HCT116 (cell line): ENCODE data around the gene MCF2L2. TPM values are rescaled to one million over a fixed set of nuclear protein-coding genes. Genes with fewer than 3 reads are reported as not detected.

Experiments used
- ATAC-seq: fragments of 200-7000 bp; cut with Tn5 transposase; 2 replicates; pipeline ENCODE4 v1.9.1; 2020; ENCODE audit warnings: mild to moderate bottlenecking, moderate library complexity
- BruUV-seq: library from RNA; stranded (reverse); fragments of 400-500 nt; replicated peaks from 2 replicates; lab custom pipeline; 2021; lab: Mats Ljungman, UMichigan
- CTCF ChIA-PET: fragments of 300-600 bp; sonication (Branson Sonifier 250); formaldehyde crosslinking; loops from one replicate; lab custom pipeline; 2021; ENCODE audit warnings: antibody characterized with exemption; lab: Charles Lee
- POLR2A ChIA-PET: fragments of 300-600, 350-600 bp; sonication (Branson Sonifier 250); formaldehyde crosslinking; loops from one replicate; lab custom pipeline; 2021; ENCODE audit warnings: antibody characterized with exemption; lab: Charles Lee
- RAD21 ChIA-PET, 2 experiments: fragments of 300-600 bp; sonication (Branson Sonifier 250); formaldehyde crosslinking; loops; one replicate each; lab custom pipeline; 2023; ENCODE audit warnings: low total read pairs in 2 of 2; ENCODE audit not compliant: uncharacterized antibody in 2 of 2, unreplicated experiment in 2 of 2, low non-redundant PET in 1 of 2; lab: Charles Lee
- DNase-seq: peaks from one replicate; pipeline ENCODE4 v3.0.0-alpha.2; 2010; ENCODE audit warnings: low read depth, low spot score
- H2AFZ ChIP-seq: fragments of 200-600 bp; shearing (Covaris generic), sonication (generic); 2 replicates; pipeline ENCODE4 v1.6.1; 2017; ENCODE audit warnings: low read depth, mixed run types, mixed read lengths, antibody characterized with exemption, low read length; ENCODE audit not compliant: poor library complexity, severe bottlenecking
- H3K27ac ChIP-seq: 2 replicates; pipeline ENCODE4 v1.5.1; 2012; ENCODE audit warnings: low read depth, low read length
- H3K27me3 ChIP-seq: fragments of 200-600 bp; sonication (generic); 2 replicates; pipeline ENCODE4 v1.6.1; 2016; ENCODE audit warnings: mixed run types, low read length, mixed read lengths; ENCODE audit not compliant: insufficient read depth
- H3K36me3 ChIP-seq, 2 experiments: fragments of 200-500 bp in 1 of 2; fragments of 200-600 bp in 1 of 2; sonication (Bioruptor generic) in 1 of 2; sonication (generic) in 1 of 2; 2 replicates each; pipeline versions ENCODE4 v1.5.1 to v1.6.1; 2014 to 2016; ENCODE audit warnings: low read length in 2 of 2, inconsistent platforms in 1 of 2, mixed read lengths in 1 of 2, mixed run types in 1 of 2; ENCODE audit not compliant: insufficient read depth in 2 of 2, control insufficient read depth in 1 of 2
- H3K4me1 ChIP-seq, 2 experiments: fragments of 200-600 bp in 1 of 2; sonication (generic) in 1 of 2; 2 replicates each; pipeline versions ENCODE4 v1.5.1 to v1.6.1; 2012 to 2017; ENCODE audit warnings: low read length in 2 of 2, inconsistent platforms in 1 of 2, mild to moderate bottlenecking in 1 of 2, mixed read lengths in 1 of 2, mixed run types in 1 of 2, moderate library complexity in 1 of 2; ENCODE audit not compliant: insufficient read depth in 2 of 2, control insufficient read depth in 1 of 2
- H3K4me2 ChIP-seq: fragments of 200-600 bp; sonication (generic); 2 replicates; pipeline ENCODE4 v1.6.1; 2017; ENCODE audit warnings: mixed run types, low read length, mixed read lengths
- H3K4me3 ChIP-seq, 2 experiments: fragments of 200-600 bp in 1 of 2; sonication (generic) in 1 of 2; replicated peaks in 1 of 2; 2 replicates each; pipeline ENCODE4 v1.5.1; 2011 to 2016; ENCODE audit warnings: low read length in 2 of 2, control low read depth in 1 of 2, low read depth in 1 of 2, mild to moderate bottlenecking in 1 of 2, mixed read lengths in 1 of 2, mixed run types in 1 of 2
- H3K79me2 ChIP-seq: fragments of 200-600 bp; sonication (generic); 2 replicates; pipeline ENCODE4 v1.6.1; 2017; ENCODE audit warnings: mild to moderate bottlenecking, mixed run types, low read length, moderate library complexity, mixed read lengths; ENCODE audit not compliant: insufficient read depth
- H3K9ac ChIP-seq: fragments of 200-600 bp; sonication (generic); 2 replicates; pipeline ENCODE4 v1.6.1; 2016; ENCODE audit warnings: low read length, mixed read lengths
- H3K9me2 ChIP-seq: fragments of 200-600 bp; sonication (generic), shearing (Covaris generic); 2 replicates; pipeline ENCODE4 v1.6.1; 2017; ENCODE audit warnings: mixed run types, mild to moderate bottlenecking, moderate library complexity; ENCODE audit not compliant: insufficient read depth
- H3K9me3 ChIP-seq, 2 experiments: fragments of 200-500 bp in 1 of 2; fragments of 200-600 bp in 1 of 2; sonication (Bioruptor generic) in 1 of 2; sonication (generic) in 1 of 2; 2 replicates each; pipeline ENCODE4 v1.6.1; 2014 to 2017; ENCODE audit warnings: low read length in 2 of 2, mixed read lengths in 2 of 2, inconsistent platforms in 1 of 2, low read depth in 1 of 2, mild to moderate bottlenecking in 1 of 2, mixed run types in 1 of 2, moderate library complexity in 1 of 2; ENCODE audit not compliant: control insufficient read depth in 1 of 2, insufficient read depth in 1 of 2
- H4K20me1 ChIP-seq: fragments of 200-600 bp; sonication (generic), shearing (Covaris generic); 2 replicates; pipeline ENCODE4 v1.6.1; 2017; ENCODE audit warnings: mixed run types, mild to moderate bottlenecking, moderate library complexity; ENCODE audit not compliant: insufficient read depth
- CEBPB ChIP-seq: IDR thresholded peaks from 2 replicates; pipeline ENCODE4 v1.6.1; 2012; ENCODE audit warnings: low read depth
- EGR1 ChIP-seq: IDR thresholded peaks from 2 replicates; pipeline ENCODE4 v1.6.1; 2012; ENCODE audit warnings: low read depth
- ELF1 ChIP-seq: IDR thresholded peaks from 2 replicates; pipeline ENCODE4 v1.6.1; 2012; ENCODE audit warnings: low read depth, borderline replicate concordance
- EZH2phosphoT487 ChIP-seq: fragments of 200-600 bp; IDR thresholded peaks from 2 replicates; pipeline ENCODE4 v1.6.1; 2018; ENCODE audit warnings: antibody characterized with exemption, borderline replicate concordance
- FOSL1 ChIP-seq: IDR thresholded peaks from 2 replicates; pipeline ENCODE4 v1.6.1; 2012; ENCODE audit warnings: low read depth
- JUND ChIP-seq: IDR thresholded peaks from 2 replicates; pipeline ENCODE4 v1.6.1; 2012
- MAX ChIP-seq: IDR thresholded peaks from 2 replicates; pipeline ENCODE4 v1.6.1; 2012
- POLR2A ChIP-seq: IDR thresholded peaks from 2 replicates; pipeline ENCODE4 v1.7.0; 2011; ENCODE audit warnings: borderline replicate concordance; ENCODE audit not compliant: insufficient read depth, insufficient read length; ENCODE audit errors: extremely low read depth
- POLR2AphosphoS5 ChIP-seq: IDR thresholded peaks from 2 replicates; pipeline ENCODE4 v1.6.1; 2011; ENCODE audit warnings: mild to moderate bottlenecking, low read depth, low read length, moderate library complexity
- RAD21 ChIP-seq: IDR thresholded peaks from 2 replicates; pipeline ENCODE4 v1.6.1; 2012; ENCODE audit warnings: low read depth, mild to moderate bottlenecking
- SIN3A ChIP-seq: IDR thresholded peaks from 2 replicates; pipeline ENCODE4 v1.6.1; 2012; ENCODE audit warnings: low read depth
- ZBTB33 ChIP-seq: IDR thresholded peaks from 2 replicates; pipeline ENCODE4 v1.6.1; 2011; ENCODE audit warnings: mild to moderate bottlenecking, low read length, moderate library complexity; ENCODE audit not compliant: insufficient replicate concordance; ENCODE audit errors: extremely low read depth
- ZNF274 ChIP-seq: fragments of 200-500 bp; sonication (Bioruptor generic); IDR thresholded peaks from 2 replicates; pipeline ENCODE4 v1.6.1; 2014; ENCODE audit warnings: mild to moderate bottlenecking, low read depth, low read length, inconsistent platforms
- intact Hi-C: fragments of 100-400 bp; cut with micrococcal nuclease; formaldehyde crosslinking; loops from 2 replicates; pipeline ENCODE4 v1.10.0; 2022
- total RNA-seq: library from RNA; stranded (reverse); gene quantifications from one replicate; pipeline ENCODE4 v1.2.1, GENCODE V29; 2021; ENCODE audit not compliant: unreplicated experiment
- TF ChIP-seq, protein P1 (sequence below): IDR thresholded peaks from 2 replicates; pipeline ENCODE4 v1.6.1; 2012

Gene MCF2L2
- total RNA-seq, 1 experiment from 2014 or later: 1.5 TPM

DNA sequence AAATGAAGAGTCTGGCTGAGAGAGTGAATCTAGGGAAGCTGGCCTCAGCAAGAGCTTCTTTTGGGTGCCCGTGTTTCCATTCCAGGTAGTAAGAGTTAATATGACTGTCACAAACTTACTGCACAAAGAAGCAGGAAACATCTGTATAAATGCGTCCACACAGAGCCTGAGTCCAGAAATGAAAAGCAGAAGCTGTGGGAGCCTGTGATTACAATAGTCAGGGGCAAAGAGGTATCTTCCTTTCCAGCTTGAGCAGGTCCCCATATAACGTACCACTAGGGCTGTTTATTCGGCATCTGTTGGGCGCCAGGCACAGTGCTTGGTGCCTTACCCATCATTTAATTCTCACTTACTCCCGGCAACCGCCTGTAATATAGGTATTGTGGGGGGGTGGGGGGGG lies 215.9 kb downstream of the MCF2L2 start:
- H3K4me2 ChIP-seq: no peak overlapping the region
- no peak for DNase-seq
- POLR2A ChIA-PET: no interaction called here
- intact Hi-C loops: no loop called here
- no peak overlapping the region for H3K9ac ChIP-seq
- no peak overlapping the region for H2AFZ ChIP-seq
- no peak overlapping the region for H3K4me3 ChIP-seq
- CTCF ChIA-PET: no interaction called here
- H3K4me1 ChIP-seq: peaks cover 0 to 12% of the 10 kb centered on the region in 2 experiments; a peak in 1 of 4 replicates
- H3K27me3 ChIP-seq: no peaks in the 10 kb centered on the region
- RAD21 ChIA-PET: no interaction called here
- H3K27ac ChIP-seq: no peak overlapping the region
- no peaks in the 10 kb centered on the region for H3K9me2 ChIP-seq
- no peaks in the 10 kb centered on the region for H3K36me3 ChIP-seq
- no peak for ATAC-seq
- no peaks in the 10 kb centered on the region for H3K9me3 ChIP-seq
- no TSS peak for BruUV-seq
- TF ChIP-seq POLR2A (no peak), POLR2AphosphoS5 (no peak), ZNF274 (no peak), EGR1 (no peak), CEBPB (no peak), JUND (no peak), MAX (no peak), FOSL1 (no peak), ELF1 (no peak), SIN3A (no peak)
- TF ChIP-seq, protein P1, sequence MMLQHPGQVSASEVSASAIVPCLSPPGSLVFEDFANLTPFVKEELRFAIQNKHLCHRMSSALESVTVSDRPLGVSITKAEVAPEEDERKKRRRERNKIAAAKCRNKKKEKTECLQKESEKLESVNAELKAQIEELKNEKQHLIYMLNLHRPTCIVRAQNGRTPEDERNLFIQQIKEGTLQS: no peak
- H4K20me1 ChIP-seq: no peaks in the 10 kb centered on the region
- H3K79me2 ChIP-seq: no peaks in the 10 kb centered on the region

- Histone ChIP-seq H3K27me3 (no peaks in the 10 kb centered on the region), H3K4me1 (peaks cover 0 to 12% of the 10 kb centered on the region in 2 experiments; a peak in 1 of 4 replicates), H3K4me3 (no peak overlapping the region), H3K36me3 (no peaks in the 10 kb centered on the region), H3K4me2 (no peak overlapping the region), H3K9me3 (no peaks in the 10 kb centered on the region), H3K79me2 (no peaks in the 10 kb centered on the region), H3K9me2 (no peaks in the 10 kb centered on the region), H4K20me1 (no peaks in the 10 kb centered on the region), H3K9ac (no peak overlapping the region), H3K27ac (no peak overlapping the region), H2AFZ (no peak overlapping the region)
- POLR2A ChIA-PET: no interaction called here
- TF ChIP-seq POLR2A: no peak
- TF ChIP-seq ZBTB33: no peak
- TF ChIP-seq EGR1: no peak
- TF ChIP-seq RAD21: no peak
- TF ChIP-seq EZH2phosphoT487: no peak
- no peak for TF ChIP-seq POLR2AphosphoS5
- intact Hi-C loops: no loop called here
- CTCF ChIA-PET: no interaction called here
- BruUV-seq: no TSS peak
- ATAC-seq (no peak), DNase-seq (no peak)
- RAD21 ChIA-PET: no interaction called here
Observed at GRCh38 chr3:183212096-183212495, 216.3 kb downstream of the MCF2L2 start.
